Measurements from ENCODE around the gene REEP5. TPM values are rescaled to one million over a fixed set of nuclear protein-coding genes. Genes with fewer than 3 reads are reported as not detected.
"Not testable (repeated sequence)": the region's sequence is repeated elsewhere in the genome, so short reads cannot be mapped to it uniquely, and the experiment has no call there.

The REEP5 gene
- total RNA-seq, 2 experiments from 2014 or later, result 38.0 to 40.6 TPM

- no peak for TF ChIP-seq CTCF (IDR thresholded peaks at IDR 0.05)
- ATAC-seq (no peak), DNase-seq (no peak)
- no peaks in the 10 kb centered on the region for H3K9me3 Mint-ChIP-seq
- H3K27me3 Mint-ChIP-seq, result no peaks in the 10 kb centered on the region
- H3K4me1 Mint-ChIP-seq (ENCODE audit: low read depth), result peaks cover 27% of the 10 kb centered on the region
- intact Hi-C loops (cut with micrococcal nuclease), result loop anchor here (10.0 kb wide), 1 partner anchor 81 kb away; no protein-coding TSS in a partner anchor
- peak overlapping the region; percentile 45 for H3K27ac Mint-ChIP-seq
- no peaks in the 10 kb centered on the region for H3K36me3 Mint-ChIP-seq (ENCODE audit: low read depth)
- CTCF ChIA-PET, result interaction anchor here (1.0 to 4.8 kb wide), 2 partner anchors 10 to 45 kb away, joined by 3 to 34 read pairs; partner anchors contain the start of gene DCP2
- no peak overlapping the region for H3K4me3 Mint-ChIP-seq
- POLR2A ChIA-PET, result interaction anchor here (0.8 kb wide), 1 partner anchor 13 kb away, joined by 3 read pairs; no protein-coding TSS in a partner anchor
These were observed 43.8 kb upstream of the REEP5 start for GRCh38 chr5:112965733-112966306.

GRCh38 chr5:112963374-112963733, 41.3 kb upstream of the REEP5 start:
- ChIA-PET POLR2A (interaction anchor here (1.2 to 1.8 kb wide), 2 partner anchors 13 to 29 kb away, joined by 3 to 5 read pairs; partner anchors contain the start of gene DCP2), CTCF (interaction anchor here (0.8 to 4.8 kb wide), 7 partner anchors 12 to 102 kb away, joined by 3 to 34 read pairs (median 4); partner anchors contain the start of genes DCP2 and SRP19)
- intact Hi-C loops (cut with micrococcal nuclease), result loop anchor here (5.0 to 10.0 kb wide), 2 partner anchors 41 to 79 kb away; partner anchors contain the start of gene REEP5
- H3K9me3 Mint-ChIP-seq; DNase-seq; H3K27me3 Mint-ChIP-seq; H3K36me3 Mint-ChIP-seq (ENCODE audit: low read depth); H3K4me3 Mint-ChIP-seq; ATAC-seq: not testable (repeated sequence)
- H3K27ac Mint-ChIP-seq, result peak overlapping the region; percentile 15
- peaks cover 33% of the 10 kb centered on the region for H3K4me1 Mint-ChIP-seq (ENCODE audit: low read depth)

- intact Hi-C loops (cut with micrococcal nuclease), result loop anchor here (5.0 to 10.0 kb wide), 2 partner anchors 39 to 76 kb away; partner anchors contain the start of gene REEP5
- ATAC-seq (no peak), DNase-seq (no peak)
- no peak for TF ChIP-seq CTCF (IDR thresholded peaks at IDR 0.05)
- ChIA-PET POLR2A (interaction anchor here (1.1 kb wide), 1 partner anchor 31 kb away, joined by 6 read pairs; no protein-coding TSS in a partner anchor), CTCF (no interaction called here)
- Mint-ChIP-seq H3K36me3 (ENCODE audit: low read depth) (no peaks in the 10 kb centered on the region), H3K9me3 (no peaks in the 10 kb centered on the region), H3K4me1 (ENCODE audit: low read depth) (peaks cover 35% of the 10 kb centered on the region), H3K4me3 (no peak overlapping the region), H3K27me3 (peaks cover 1% of the 10 kb centered on the region), H3K27ac (no peak overlapping the region)
These were observed 39.0 kb upstream of the REEP5 start for GRCh38 chr5:112960863-112961504.

- no peaks in the 10 kb centered on the region for H3K9me3 Mint-ChIP-seq
- intact Hi-C loops (cut with micrococcal nuclease), result loop anchor here (5.0 to 10.0 kb wide), 2 partner anchors 38 to 76 kb away; partner anchors contain the start of gene REEP5
- no peak for ATAC-seq
- H3K36me3 Mint-ChIP-seq (ENCODE audit: low read depth), result no peaks in the 10 kb centered on the region
- H3K4me1 Mint-ChIP-seq (ENCODE audit: low read depth), result peaks cover 30% of the 10 kb centered on the region
- TF ChIP-seq CTCF (IDR thresholded peaks at IDR 0.05), result no peak
- ChIA-PET POLR2A (interaction anchor here (1.1 to 1.3 kb wide), 2 partner anchors 31 to 36 kb away, joined by 3 to 6 read pairs; no protein-coding TSS in a partner anchor), CTCF (interaction anchor here (1.0 to 1.2 kb wide), 2 partner anchors 16 to 39 kb away, joined by 3 to 4 read pairs; partner anchors contain the start of gene REEP5)
- DNase-seq, result no peak
- peaks cover 1% of the 10 kb centered on the region for H3K27me3 Mint-ChIP-seq
- H3K27ac Mint-ChIP-seq, result no peak overlapping the region
- no peak overlapping the region for H3K4me3 Mint-ChIP-seq
These were observed 38.3 kb upstream of the REEP5 start for GRCh38 chr5:112960315-112960714.

- H3K9me3 Mint-ChIP-seq; H3K4me3 Mint-ChIP-seq; H3K36me3 Mint-ChIP-seq (ENCODE audit: low read depth); H3K27me3 Mint-ChIP-seq; H3K27ac Mint-ChIP-seq; DNase-seq; ATAC-seq: not testable (repeated sequence)
- CTCF ChIA-PET, result interaction anchor here (1.0 to 1.2 kb wide), 2 partner anchors 16 to 38 kb away, joined by 3 to 4 read pairs; partner anchors contain the start of gene REEP5
- intact Hi-C loops (cut with micrococcal nuclease), result loop anchor here (5.0 to 10.0 kb wide), 2 partner anchors 38 to 75 kb away; partner anchors contain the start of gene REEP5
- peaks cover 28% of the 10 kb centered on the region for H3K4me1 Mint-ChIP-seq (ENCODE audit: low read depth)
- POLR2A ChIA-PET, result interaction anchor here (1.3 kb wide), 1 partner anchor 36 kb away, joined by 3 read pairs; no protein-coding TSS in a partner anchor
These were observed 37.8 kb upstream of the REEP5 start for GRCh38 chr5:112959872-112960271.

All from activated CD8-positive, alpha-beta T cell treated with anti-CD3 and anti-CD28 coated beads for 36 hours (primary cell).